Measurements from ENCODE around the gene TTLL11. TPM values are rescaled to one million over a fixed set of nuclear protein-coding genes. Genes with fewer than 3 reads are reported as not detected.

The TTLL11 gene
- total RNA-seq, 3 donors from 2014 or later: 6.0 to 22.2 (median 6.4) TPM

- no peak for DNase-seq
- no peaks in the 10 kb centered on the region for H3K9me3 ChIP-seq
- H3K4me1 ChIP-seq (ENCODE audit: low read depth): no peaks in the 10 kb centered on the region
- ATAC-seq: no peak
- no peak overlapping the region for H3K4me3 ChIP-seq
- intact Hi-C loops (cut with DNase I, micrococcal nuclease): no loop called here
- TF ChIP-seq, protein P1, sequence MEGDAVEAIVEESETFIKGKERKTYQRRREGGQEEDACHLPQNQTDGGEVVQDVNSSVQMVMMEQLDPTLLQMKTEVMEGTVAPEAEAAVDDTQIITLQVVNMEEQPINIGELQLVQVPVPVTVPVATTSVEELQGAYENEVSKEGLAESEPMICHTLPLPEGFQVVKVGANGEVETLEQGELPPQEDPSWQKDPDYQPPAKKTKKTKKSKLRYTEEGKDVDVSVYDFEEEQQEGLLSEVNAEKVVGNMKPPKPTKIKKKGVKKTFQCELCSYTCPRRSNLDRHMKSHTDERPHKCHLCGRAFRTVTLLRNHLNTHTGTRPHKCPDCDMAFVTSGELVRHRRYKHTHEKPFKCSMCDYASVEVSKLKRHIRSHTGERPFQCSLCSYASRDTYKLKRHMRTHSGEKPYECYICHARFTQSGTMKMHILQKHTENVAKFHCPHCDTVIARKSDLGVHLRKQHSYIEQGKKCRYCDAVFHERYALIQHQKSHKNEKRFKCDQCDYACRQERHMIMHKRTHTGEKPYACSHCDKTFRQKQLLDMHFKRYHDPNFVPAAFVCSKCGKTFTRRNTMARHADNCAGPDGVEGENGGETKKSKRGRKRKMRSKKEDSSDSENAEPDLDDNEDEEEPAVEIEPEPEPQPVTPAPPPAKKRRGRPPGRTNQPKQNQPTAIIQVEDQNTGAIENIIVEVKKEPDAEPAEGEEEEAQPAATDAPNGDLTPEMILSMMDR (IDR thresholded peaks at IDR 0.05): no peak
- H3K36me3 ChIP-seq (ENCODE audit: low read depth): no peaks in the 10 kb centered on the region
Measured at GRCh38 chr9:122036988-122037387, 56.1 kb downstream of the TTLL11 start.

- no peaks in the 10 kb centered on the region for H3K36me3 ChIP-seq (ENCODE audit: low read depth)
- intact Hi-C loops (cut with DNase I, micrococcal nuclease): no loop called here
- no peak for DNase-seq
- no peaks in the 10 kb centered on the region for H3K9me3 ChIP-seq
- no peaks in the 10 kb centered on the region for H3K4me1 ChIP-seq (ENCODE audit: low read depth)
- no peak overlapping the region for H3K4me3 ChIP-seq
- ATAC-seq: no peak
- TF ChIP-seq, protein P1 (IDR thresholded peaks at IDR 0.05): no peak
Measured at GRCh38 chr9:122036408-122036807, 56.7 kb downstream of the TTLL11 start.

- Histone ChIP-seq H3K4me3 (no peak overlapping the region), H3K9me3 (no peaks in the 10 kb centered on the region), H3K36me3 (ENCODE audit: low read depth) (no peaks in the 10 kb centered on the region), H3K4me1 (ENCODE audit: low read depth) (no peaks in the 10 kb centered on the region)
- no peak for ATAC-seq
- TF ChIP-seq, protein P1 (IDR thresholded peaks at IDR 0.05): no peak
- DNase-seq: no peak
- intact Hi-C loops (cut with DNase I, micrococcal nuclease): no loop called here
Measured at GRCh38 chr9:122033775-122034373, 59.2 kb downstream of the TTLL11 start.

DNA sequence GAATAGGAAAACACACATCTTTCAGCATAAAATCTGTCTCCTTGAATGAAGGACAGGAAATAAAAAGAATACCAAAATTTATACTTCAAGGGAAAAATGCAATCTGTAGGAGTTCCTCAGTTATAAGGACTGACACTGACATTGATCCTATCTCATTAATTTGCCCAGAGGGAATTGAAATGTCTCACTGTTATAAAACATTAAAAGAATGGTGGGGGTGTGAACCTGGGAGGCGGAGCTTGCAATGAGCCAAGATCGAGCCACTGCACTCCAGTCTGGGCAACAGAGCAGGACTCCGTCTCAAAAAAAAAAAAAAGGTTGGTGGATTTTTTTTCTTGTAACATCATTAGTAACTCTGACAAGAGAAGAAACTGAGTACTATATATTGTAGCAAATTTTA is 60.8 kb downstream of the TTLL11 start:
- Histone ChIP-seq H3K36me3 (ENCODE audit: low read depth) (no peaks in the 10 kb centered on the region), H3K4me3 (no peak overlapping the region), H3K9me3 (no peaks in the 10 kb centered on the region), H3K4me1 (ENCODE audit: low read depth) (no peaks in the 10 kb centered on the region)
- TF ChIP-seq, protein P1 (IDR thresholded peaks at IDR 0.05): no peak
- no peak for DNase-seq
- ATAC-seq: no peak
- intact Hi-C loops (cut with DNase I, micrococcal nuclease): no loop called here

DNA sequence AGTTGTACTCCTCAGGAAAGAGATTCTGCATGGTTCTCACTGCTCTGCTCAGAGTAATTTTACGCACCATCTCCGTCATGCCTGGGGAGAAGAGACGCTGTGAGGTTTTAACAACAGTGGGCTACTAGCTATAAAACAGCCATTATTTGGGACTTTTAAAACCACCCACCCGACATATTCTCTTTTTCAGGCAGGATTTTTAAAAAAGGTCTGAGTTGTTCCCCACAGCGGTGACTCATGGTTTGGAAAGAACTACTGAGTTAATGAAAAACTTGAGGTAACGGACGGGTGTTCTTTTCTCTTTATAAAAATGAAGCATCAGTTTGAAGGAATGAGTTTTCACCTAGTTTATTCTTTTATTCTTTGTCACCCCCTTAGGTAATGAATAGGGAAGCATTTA is 61.3 kb downstream of the TTLL11 start:
- H3K9me3 ChIP-seq: no peaks in the 10 kb centered on the region
- no peak overlapping the region for H3K4me3 ChIP-seq
- H3K36me3 ChIP-seq (ENCODE audit: low read depth): no peaks in the 10 kb centered on the region
- intact Hi-C loops (cut with DNase I, micrococcal nuclease): no loop called here
- DNase-seq: no peak
- H3K4me1 ChIP-seq (ENCODE audit: low read depth): no peaks in the 10 kb centered on the region
- no peak for ATAC-seq
- TF ChIP-seq, protein P1 (IDR thresholded peaks at IDR 0.05): no peak

GRCh38 chr9:122031157-122031556 is 62.0 kb downstream of the TTLL11 start:
- DNase-seq (no peak), ATAC-seq (no peak)
- no peaks in the 10 kb centered on the region for H3K4me1 ChIP-seq (ENCODE audit: low read depth)
- TF ChIP-seq, protein P1 (IDR thresholded peaks at IDR 0.05): no peak
- no peak overlapping the region for H3K4me3 ChIP-seq
- intact Hi-C loops (cut with DNase I, micrococcal nuclease): no loop called here
- no peaks in the 10 kb centered on the region for H3K36me3 ChIP-seq (ENCODE audit: low read depth)
- H3K9me3 ChIP-seq: no peaks in the 10 kb centered on the region

Data from mucosa of descending colon (tissue), 3 donors.